GM19099 (cell line): Measurements from ENCODE around the gene GJA1.

Experiments
- POLR2A ChIP-seq: IDR thresholded peaks from 3 replicates; pipeline ENCODE4 v1.6.1; 2011; ENCODE audit warnings: low read depth; ENCODE audit not compliant: insufficient read length; ENCODE audit errors: extremely low read depth

GJA1 gene

DNA sequence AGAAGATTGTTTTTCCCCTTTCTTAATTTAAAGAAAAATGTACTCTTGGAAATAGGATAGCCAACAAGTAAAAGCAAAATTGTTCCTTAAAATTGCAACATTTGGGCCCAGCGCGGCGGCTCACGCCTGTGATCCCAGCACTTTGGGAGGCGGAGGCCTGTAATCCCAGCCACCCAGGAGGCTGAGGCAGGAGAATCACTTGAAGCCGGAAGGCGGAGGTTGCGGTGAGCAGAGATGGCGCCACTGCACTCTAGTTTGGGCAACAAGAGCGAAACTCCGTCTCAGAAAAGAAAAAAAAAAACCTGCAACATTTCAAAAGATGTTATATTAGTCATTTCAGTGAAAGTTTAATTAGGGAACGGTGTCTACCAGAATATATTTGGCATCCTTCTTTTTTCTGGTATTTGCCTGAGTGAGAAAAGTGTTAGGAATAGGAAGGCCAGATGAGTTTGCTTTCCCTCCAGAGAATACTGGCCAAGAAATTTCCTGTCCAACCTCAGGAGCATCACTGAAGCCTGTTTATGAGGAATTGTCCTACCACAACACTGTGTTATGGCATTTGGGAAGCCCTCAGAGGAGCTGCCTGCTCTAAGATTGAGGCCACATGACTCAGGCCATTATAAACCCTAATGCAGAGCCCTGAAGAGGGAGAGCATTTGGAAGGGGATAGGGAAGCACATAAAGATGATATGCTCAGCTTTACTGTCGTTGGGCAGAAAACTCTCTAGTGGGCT, 1.2 kb upstream of the GJA1 start:
- no peak for TF ChIP-seq POLR2A

DNA sequence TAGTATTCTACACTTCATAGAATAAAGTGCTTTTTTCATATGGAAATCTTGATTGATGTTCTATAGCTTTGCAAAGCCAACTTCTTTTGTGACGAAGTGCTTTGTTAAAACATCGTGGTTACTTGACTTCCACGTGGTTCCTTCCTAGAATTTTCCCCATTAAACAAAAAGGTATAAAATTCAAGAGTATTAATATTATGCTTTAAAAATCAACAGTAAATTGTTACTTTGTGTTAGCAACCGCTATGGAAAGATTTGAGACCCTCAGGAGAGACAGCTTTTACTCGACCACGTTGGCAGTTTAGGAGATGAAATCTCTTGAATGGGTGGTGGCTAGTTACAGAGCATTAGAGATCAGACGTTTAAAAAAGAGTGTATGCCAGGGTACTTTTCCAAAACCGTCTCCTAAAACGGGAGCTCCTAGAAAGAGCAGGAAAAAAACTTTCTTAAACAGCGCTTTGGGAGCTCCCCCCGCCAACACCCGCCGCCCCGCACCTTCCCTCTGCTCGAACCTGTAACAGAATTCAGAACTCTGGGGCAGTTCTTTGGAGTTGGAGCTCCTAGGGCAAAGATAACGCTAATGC, 920 bp downstream of the GJA1 start:
- TF ChIP-seq POLR2A: no peak

DNA sequence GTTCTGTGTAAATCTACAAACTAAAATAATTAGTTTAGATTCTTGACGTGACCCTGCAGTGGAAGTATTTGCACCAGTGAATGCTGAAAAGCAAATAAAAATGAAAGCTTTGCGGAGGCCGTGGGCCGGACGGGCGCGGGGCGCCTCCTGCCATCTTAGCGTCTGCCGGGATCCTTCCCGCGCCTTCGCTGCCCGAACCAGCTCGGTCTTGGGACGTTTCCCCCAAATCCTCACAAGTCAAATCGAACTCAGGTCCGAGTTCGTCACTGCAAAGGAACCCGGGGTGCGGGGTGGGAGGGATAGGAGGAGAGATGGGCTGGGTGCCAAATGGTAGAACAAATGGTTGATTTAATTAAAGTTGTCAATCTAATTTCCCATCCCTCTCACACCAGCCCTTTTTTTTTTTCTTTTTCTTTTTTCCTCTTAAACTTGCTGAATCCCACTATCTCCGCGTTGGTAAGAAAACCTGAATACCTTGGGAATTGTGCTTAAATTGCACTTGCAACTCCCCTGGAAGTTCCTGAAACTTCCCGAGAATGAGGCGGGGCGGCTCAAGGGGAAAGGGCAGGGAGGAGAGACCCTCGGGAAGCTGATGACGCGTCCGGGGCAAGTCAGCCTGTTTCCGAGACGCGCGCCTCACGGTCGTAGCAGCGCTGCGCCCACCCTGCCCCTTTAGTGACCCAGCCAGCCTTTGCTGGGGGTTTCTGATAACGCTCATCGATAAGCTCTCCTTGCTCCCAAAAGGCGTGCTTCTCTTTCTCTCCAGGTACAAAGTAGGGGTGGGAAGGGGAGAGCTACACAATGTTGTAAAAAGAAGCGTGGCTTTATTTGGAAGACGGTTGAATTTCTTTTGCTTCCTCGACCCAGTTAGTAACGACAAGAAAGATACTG, 1.8 kb downstream of the GJA1 start:
- no peak for TF ChIP-seq POLR2A

DNA sequence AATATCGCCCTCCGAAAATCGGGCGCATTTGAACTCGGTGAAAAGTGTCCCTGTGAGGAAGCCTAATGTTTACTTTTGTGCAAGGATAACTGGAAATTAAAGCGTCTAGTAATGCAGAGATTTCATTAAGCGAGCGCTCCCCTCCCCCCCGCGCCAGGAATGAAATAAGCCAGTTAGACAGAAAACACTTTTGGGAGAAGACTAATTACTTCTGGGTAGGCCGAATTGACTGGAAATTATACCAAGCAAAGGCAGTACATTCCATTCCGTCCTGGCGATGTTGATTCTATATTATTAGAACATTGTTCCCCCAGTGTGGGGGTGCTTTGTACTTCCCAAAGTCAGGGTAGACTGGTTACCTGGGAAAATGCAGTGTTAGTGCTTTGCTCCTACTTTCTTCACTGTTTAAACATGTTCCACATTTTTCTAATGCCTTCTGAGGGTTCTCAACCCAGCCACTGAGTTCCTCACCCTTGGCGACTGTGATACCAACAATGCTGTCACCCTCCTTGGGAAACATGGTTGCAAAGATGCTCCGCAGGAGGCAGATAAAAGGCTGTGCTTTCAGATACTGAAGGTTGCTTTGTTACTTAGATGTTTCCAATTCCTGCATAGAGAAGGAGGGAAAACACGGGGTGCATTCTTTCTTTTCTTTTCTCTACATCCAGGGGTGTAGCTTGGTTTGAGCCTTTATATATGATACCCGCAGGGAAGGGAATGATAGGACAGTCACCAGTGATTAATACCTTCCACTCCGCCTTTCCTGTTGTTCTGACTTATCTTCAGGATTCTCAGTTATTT, 2.6 kb downstream of the GJA1 start:
- TF ChIP-seq POLR2A: no peak

DNA sequence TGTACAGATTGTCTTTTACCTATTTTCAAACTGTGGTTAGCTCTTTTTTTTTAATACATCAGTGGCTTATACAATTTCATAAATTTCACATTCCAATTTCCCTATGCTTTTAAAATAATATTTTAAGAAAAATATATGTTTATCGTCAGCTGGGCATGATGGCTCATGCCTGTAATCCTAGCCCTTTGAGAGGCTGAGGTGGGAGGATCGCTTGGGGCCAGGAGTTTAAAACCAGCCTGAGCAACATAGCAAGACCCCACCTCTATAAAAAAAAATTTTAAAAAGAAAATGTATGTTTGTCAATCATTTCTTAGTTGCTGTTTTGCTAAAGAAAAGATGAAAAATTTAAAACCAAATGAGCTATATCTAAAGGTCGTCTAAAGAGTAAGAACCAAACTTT, 3.4 kb downstream of the GJA1 start:
- TF ChIP-seq POLR2A: no peak

DNA sequence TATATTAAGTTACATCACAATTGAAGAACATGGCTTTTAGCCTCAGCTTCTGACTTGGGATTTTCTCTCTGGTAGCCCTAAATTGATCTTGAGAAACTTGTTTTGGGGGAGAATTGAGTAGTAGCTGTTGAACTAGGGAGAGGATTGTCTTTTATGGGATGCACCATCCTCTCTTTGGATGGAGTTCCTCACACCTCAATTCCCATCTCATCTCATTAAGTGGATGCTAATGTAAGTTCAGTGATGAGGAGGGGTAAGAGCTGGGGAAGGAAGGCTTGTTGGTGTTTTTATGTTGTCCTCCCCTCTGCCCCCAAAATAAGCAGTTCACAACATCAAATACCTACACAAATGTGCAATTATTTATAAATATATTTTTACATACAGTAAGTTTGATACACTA, 4.0 kb downstream of the GJA1 start:
- TF ChIP-seq POLR2A: no peak

DNA sequence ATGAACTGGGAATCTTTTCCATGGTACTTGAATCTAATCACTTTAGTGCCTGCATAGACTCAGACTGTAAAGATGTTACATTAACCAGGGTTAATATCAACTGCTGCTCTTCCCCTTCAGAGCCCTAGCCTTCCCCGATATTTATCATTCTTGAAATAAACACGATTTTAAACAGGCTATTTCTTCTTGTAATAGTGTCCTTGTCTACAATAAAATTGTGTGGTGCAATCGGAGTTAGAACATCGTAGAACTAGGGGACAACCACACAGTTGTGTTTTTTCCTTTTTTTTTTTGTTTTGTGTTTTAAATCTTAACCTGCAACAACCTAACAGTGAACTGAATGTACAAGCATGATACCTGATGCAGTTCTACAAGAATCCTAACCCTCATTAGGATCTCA, 4.5 kb downstream of the GJA1 start:
- TF ChIP-seq POLR2A: no peak

DNA sequence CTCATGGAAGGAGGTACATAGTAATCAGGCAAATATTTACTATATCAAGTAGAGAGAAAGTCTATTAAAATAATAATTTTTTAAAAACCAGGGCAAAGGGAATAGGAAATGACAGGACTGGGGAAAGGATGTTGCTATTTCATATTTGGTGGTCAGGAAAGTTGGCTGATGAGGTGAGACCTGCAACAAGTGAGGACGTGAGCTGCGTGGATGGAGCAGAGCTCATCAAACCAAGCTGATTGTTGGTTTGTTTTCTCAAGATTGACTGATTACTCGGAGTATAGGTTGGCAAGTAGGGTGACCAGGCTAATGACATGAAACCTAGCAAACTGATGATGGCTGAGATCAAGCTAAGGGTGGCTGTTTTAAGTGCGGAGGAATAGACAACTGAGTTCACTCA, 6.0 kb downstream of the GJA1 start:
- no peak for TF ChIP-seq POLR2A

DNA sequence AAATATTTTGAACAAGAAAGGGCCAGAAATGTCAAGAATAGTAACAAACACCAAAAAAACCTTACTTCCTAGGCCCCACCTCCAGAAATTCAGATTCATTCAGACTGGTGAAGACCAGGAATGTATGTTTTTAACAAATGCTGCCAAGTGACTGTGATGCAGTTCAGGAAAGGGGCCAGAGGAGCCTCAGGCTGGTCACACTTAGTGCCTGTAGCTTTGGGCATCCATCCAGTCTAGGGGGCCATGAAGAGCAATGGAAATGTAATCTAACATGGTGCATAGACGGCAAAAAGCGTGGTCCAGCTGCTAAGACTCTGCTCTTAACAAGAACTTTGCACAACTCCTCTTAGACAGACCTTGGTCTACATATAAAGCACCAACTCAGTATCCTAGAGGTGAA, 7.1 kb downstream of the GJA1 start:
- no peak for TF ChIP-seq POLR2A

DNA sequence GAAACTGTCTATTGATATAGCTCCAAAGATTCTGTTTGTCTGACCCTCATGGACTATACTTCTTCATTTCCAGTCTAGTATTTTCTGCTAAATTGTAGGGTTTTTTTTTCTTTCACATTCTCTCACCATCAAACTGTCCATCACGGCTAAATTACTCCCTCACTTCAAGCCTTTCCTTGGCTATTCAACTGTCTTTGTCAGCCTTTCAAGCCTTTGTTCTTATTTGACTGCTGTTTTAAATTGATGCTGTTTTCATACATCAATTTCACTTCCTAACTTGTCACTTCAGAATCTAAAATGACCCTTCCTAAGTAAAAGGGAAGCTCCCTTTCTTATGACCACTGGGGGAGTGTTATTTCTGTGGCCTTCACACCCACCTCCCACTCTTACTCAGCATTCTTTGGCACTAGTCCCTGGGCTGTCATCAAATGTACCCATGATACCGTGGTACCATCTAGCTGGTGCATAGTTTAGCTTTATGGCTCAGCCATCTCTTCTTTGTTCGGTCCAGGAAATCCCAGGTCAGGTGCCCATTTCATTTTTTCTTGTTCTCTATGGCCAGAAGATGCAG, 8.6 kb downstream of the GJA1 start:
- TF ChIP-seq POLR2A: no peak

DNA sequence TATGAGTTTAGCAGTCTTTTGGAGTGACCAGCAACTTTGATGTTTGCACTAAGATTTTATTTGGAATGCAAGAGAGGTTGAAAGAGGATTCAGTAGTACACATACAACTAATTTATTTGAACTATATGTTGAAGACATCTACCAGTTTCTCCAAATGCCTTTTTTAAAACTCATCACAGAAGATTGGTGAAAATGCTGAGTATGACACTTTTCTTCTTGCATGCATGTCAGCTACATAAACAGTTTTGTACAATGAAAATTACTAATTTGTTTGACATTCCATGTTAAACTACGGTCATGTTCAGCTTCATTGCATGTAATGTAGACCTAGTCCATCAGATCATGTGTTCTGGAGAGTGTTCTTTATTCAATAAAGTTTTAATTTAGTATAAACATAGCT, 13.9 kb downstream of the GJA1 start:
- no peak for TF ChIP-seq POLR2A

DNA sequence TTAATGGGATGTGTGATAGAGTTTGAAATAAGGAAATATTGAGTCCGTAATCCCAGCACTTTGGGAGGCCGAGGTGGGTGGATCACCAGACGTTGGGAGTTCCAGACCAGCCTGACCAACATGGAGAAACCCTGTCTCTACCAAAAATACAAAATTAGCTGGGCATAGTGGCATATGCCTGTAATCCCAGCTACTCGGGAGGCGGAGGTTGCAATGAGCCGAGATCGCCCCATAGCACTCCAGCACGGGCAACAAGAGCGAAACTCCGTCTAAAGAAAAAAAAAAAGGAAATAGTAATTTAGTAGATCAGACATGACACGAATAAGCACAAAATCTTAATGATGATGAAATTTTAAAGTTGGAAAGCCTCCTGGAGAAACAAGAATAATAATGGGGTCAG, 14.8 kb downstream of the GJA1 start:
- no peak for TF ChIP-seq POLR2A

DNA sequence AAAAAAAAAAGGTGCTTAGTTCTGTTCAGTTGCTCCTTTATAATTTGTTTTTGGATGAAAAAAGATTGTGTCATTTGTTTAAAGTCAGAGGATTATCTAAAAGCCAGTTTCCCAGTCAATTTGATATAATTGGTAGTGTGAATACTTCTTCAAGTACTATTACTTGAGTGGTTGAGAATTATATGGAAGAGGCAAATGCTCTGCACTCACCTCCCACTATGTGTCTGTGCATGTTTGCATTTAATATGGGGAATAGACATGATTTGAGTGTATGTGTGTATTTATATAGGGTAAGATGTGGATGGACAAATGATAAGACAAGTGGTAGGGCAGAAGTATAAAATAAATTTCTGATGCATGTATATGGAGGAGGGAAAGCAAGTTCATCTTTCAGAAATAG, 15.8 kb downstream of the GJA1 start:
- TF ChIP-seq POLR2A: no peak

DNA sequence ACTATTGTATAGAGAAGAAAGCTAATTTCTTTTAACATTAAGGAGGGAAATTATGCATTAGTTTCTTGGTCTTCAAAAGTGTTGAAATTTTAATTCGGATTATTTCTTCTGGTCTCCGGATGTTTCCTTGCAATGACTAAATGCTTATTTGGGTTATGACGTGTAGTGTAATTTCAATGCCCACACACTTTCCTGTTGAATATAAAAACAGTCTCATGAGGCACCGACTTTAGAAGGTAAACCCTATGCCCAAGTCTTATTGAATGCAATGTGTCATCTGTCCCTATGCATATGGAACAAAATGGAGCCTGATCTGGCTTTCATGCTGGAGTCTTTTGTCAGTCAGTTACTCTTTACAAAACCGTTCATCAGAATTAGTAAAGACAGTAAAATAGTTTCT, 17.7 kb downstream of the GJA1 start:
- no peak for TF ChIP-seq POLR2A

DNA sequence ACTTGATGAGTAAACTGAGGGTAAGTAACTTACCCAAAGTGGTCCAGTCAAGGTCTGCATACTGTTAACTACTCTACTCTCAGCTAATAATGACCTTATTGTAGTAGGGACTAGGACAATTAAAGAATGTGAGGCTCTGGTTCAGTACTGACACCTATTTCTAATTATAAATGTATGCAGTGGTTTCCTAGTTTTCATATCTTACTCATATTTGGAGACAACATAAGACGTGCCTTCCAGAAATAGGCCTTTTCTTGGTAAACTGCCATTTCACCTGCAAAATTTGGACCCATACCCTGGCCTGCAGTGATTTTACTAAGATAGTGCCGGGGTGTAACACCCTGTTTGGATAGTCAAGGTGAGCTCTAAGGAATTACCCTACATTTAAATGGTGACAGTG, 24.7 kb downstream of the GJA1 start:
- TF ChIP-seq POLR2A: no peak
